Loucy (cell line): Measurements from ENCODE around the gene OR51B5.
"Not testable (repeated sequence)": the region's sequence is repeated elsewhere in the genome, so short reads cannot be mapped to it uniquely, and the experiment has no call there.

Experiments
- H2AFZ ChIP-seq: fragments of 200-600 bp; sonication (generic); 2 replicates; pipeline ENCODE4 v1.6.0; 2016; ENCODE audit warnings: antibody characterized with exemption, mild to moderate bottlenecking, low read length, moderate library complexity
- H3F3A ChIP-seq: fragments of 200-600 bp; 2 replicates; pipeline ENCODE4 v1.6.0; 2016; ENCODE audit warnings: antibody characterized with exemption, low read depth, mild to moderate bottlenecking
- H3K27me3 ChIP-seq: fragments of 200-600 bp; sonication (generic); 2 replicates; pipeline ENCODE4 v1.6.1; 2014; ENCODE audit warnings: low read length, mild to moderate bottlenecking; ENCODE audit not compliant: insufficient read depth, poor library complexity, severe bottlenecking
- H3K36me3 ChIP-seq: fragments of 200-600 bp; sonication (generic); 2 replicates; pipeline ENCODE4 v1.6.1; 2016; ENCODE audit warnings: low read length; ENCODE audit not compliant: insufficient read depth
- H3K4me1 ChIP-seq: fragments of 200-600 bp; sonication (generic); 2 replicates; pipeline ENCODE4 v1.5.1; 2014; ENCODE audit warnings: low read length, mild to moderate bottlenecking; ENCODE audit not compliant: insufficient read depth, poor library complexity, severe bottlenecking
- H3K4me2 ChIP-seq: fragments of 200-600 bp; sonication (generic); 2 replicates; pipeline ENCODE4 v1.6.0; 2014; ENCODE audit warnings: antibody characterized with exemption, low read length, low read depth, mild to moderate bottlenecking; ENCODE audit not compliant: poor library complexity, severe bottlenecking
- H3K4me3 ChIP-seq: fragments of 200-600 bp; sonication (generic); 2 replicates; pipeline ENCODE4 v1.5.1; 2014; ENCODE audit warnings: low read length, mild to moderate bottlenecking, mixed read lengths; ENCODE audit not compliant: poor library complexity, severe bottlenecking
- H3K79me2 ChIP-seq: fragments of 200-600 bp; sonication (generic); 2 replicates; pipeline ENCODE4 v1.6.1; 2014; ENCODE audit warnings: low read length; ENCODE audit not compliant: insufficient read depth
- H3K9ac ChIP-seq: fragments of 200-600 bp; sonication (generic); 2 replicates; pipeline ENCODE4 v1.6.0; 2014; ENCODE audit warnings: mild to moderate bottlenecking, low read depth, low read length, moderate library complexity; ENCODE audit not compliant: poor library complexity, severe bottlenecking
- H3K9me2 ChIP-seq: fragments of 200-600 bp; sonication (generic); replicated peaks from 2 replicates; pipeline ENCODE4 v1.6.1; 2016; ENCODE audit warnings: low read depth, low read length, mixed read lengths
- H3K9me3 ChIP-seq: fragments of 200-600 bp; sonication (generic); 2 replicates; pipeline ENCODE4 v1.6.1; 2014; ENCODE audit warnings: mild to moderate bottlenecking, antibody characterized with exemption, low read length, low read depth; ENCODE audit not compliant: insufficient read depth
- H4K20me1 ChIP-seq: fragments of 200-600 bp; sonication (generic); 2 replicates; pipeline ENCODE4 v1.6.0; 2014; ENCODE audit warnings: antibody characterized with exemption, low read length, mild to moderate bottlenecking; ENCODE audit not compliant: insufficient read depth, poor library complexity, severe bottlenecking
- CTCF ChIP-seq: fragments of 200-600 bp; sonication (generic); conservative IDR thresholded peaks from 2 replicates; pipeline ENCODE4 v1.5.1; 2014; ENCODE audit warnings: mild to moderate bottlenecking, antibody characterized with exemption, low read length
- EZH2phosphoT487 ChIP-seq: fragments of 200-600 bp; IDR thresholded peaks from 2 replicates; pipeline ENCODE4 v1.6.1; 2018; ENCODE audit warnings: antibody characterized with exemption, mild to moderate bottlenecking, moderate library complexity, borderline replicate concordance

Gene OR51B5

DNA sequence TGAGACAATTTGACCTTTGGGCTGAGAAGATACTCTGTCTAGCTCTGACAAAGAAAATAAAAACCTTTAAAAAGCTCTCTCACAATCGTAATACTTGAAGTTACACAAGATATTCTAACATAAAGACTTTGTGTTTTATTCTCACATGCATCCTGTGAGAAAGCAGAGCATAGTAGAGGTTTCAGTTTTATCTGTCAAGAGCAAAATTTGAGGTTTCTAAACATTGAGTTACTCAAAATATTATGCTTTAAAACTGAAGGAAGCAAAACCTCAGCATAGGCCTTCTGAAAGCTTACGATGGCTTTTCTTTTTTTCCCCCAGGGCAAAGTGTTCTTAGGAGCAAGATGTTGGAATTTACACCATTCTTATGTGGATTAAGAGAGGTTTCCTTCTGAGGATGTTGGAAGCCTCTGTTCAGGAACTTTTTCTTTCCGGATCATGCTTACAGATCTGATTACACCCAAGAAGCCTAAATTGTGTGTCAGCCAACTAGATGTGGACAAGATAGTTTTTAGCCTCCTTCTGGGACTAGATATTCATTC, 25.2 kb upstream of the OR51B5 start:
- Histone ChIP-seq H3K9me2 (no peaks in the 10 kb centered on the region), H3K27me3 (no peaks in the 10 kb centered on the region), H3K4me3 (no peak overlapping the region), H3F3A (no peaks in the 10 kb centered on the region), H3K9ac (no peak overlapping the region), H3K79me2 (no peaks in the 10 kb centered on the region), H3K36me3 (no peaks in the 10 kb centered on the region), H3K4me1 (no peaks in the 10 kb centered on the region), H2AFZ (no peak overlapping the region), H4K20me1 (no peaks in the 10 kb centered on the region), H3K4me2 (no peak overlapping the region), H3K9me3 (no peaks in the 10 kb centered on the region; the same call in 1 of the 2 replicates)
- no peak for TF ChIP-seq EZH2phosphoT487
- no peak for TF ChIP-seq CTCF

GRCh38 chr11:5367448-5368074, 24.2 kb upstream of the OR51B5 start:
- Histone ChIP-seq H3F3A (no peaks in the 10 kb centered on the region), H2AFZ (no peak overlapping the region), H3K4me3 (no peak overlapping the region), H3K9me3 (no peaks in the 10 kb centered on the region), H3K27me3 (no peaks in the 10 kb centered on the region), H3K9me2 (no peaks in the 10 kb centered on the region), H3K9ac (no peak overlapping the region), H3K79me2 (no peaks in the 10 kb centered on the region), H3K4me2 (no peak overlapping the region), H3K36me3 (no peaks in the 10 kb centered on the region), H3K4me1 (no peaks in the 10 kb centered on the region), H4K20me1 (no peaks in the 10 kb centered on the region)
- TF ChIP-seq EZH2phosphoT487: no peak
- no peak for TF ChIP-seq CTCF

- no peak overlapping the region for H3K9ac ChIP-seq
- H2AFZ ChIP-seq: no peak overlapping the region
- no peak for TF ChIP-seq CTCF
- no peak for TF ChIP-seq EZH2phosphoT487
- no peaks in the 10 kb centered on the region for H3K4me1 ChIP-seq
- no peak overlapping the region for H3K4me3 ChIP-seq
- H3K36me3 ChIP-seq: no peaks in the 10 kb centered on the region
- H3F3A ChIP-seq: no peaks in the 10 kb centered on the region
- H3K9me2 ChIP-seq: no peaks in the 10 kb centered on the region
- H3K9me3 ChIP-seq: no peaks in the 10 kb centered on the region
- no peaks in the 10 kb centered on the region for H4K20me1 ChIP-seq
- H3K79me2 ChIP-seq: no peaks in the 10 kb centered on the region
- H3K27me3 ChIP-seq: no peaks in the 10 kb centered on the region
- no peak overlapping the region for H3K4me2 ChIP-seq
These were observed 23.5 kb upstream of the OR51B5 start for GRCh38 chr11:5366856-5367255.

GRCh38 chr11:5366365-5366764, 23.0 kb upstream of the OR51B5 start:
- H3K4me1 ChIP-seq, H3K9me3 ChIP-seq, H2AFZ ChIP-seq, H3K4me3 ChIP-seq, H3K9me2 ChIP-seq, H3K27me3 ChIP-seq, H3K36me3 ChIP-seq, H3K4me2 ChIP-seq, H4K20me1 ChIP-seq, H3K79me2 ChIP-seq, H3K9ac ChIP-seq, H3F3A ChIP-seq: not testable (repeated sequence)
